Measurements from ENCODE around the gene RSPO3. TPM values are rescaled to one million over a fixed set of nuclear protein-coding genes. Genes with fewer than 3 reads are reported as not detected.

The RSPO3 gene
- total RNA-seq, 4 donors from 2014 or later: 23.5 to 70.6 (median 45.0) TPM

DNA sequence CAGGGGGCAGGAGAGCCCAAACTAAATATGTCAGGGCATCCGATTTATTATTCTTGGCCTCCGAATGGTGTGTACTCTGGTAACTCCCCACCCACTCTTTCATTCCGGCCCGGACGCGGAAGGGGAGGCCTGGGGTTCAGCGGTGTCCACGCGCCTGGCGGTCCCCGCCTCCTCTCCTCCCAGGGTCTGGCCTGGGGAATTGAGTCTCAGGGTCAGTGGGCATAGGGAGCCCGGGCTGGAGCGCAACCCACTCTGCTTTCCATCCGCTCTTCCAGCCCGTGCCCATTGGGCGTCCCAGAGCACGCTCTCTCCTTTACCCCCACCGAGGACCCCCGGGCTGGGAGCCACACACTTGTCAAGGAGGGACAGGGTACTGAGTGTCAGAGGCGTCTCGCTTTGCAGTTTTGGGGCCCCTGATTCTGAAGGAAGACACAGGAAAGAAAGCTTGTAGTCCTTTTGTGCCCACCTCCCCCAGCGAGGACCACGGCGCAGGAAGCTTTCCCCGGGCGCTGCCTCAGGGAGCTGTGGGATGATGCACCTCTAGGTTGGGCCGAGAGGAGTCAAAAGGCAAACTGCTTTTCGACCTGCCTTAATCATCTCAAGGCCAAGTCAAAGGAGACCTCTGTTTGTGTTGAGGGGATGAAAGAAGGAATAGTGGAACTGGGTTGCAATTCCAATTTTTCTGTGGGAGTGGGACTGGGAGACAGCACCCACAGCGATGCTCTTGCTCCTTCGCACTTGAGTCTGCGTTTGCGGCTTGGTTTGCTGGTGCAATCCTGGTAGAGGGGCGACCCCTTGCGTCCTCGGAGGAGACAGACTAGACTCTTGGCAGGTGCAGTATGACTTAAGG is 2.5 kb downstream of the RSPO3 start:
- TF ChIP-seq POLR2A (IDR thresholded peaks at IDR 0.05): no peak
- TF ChIP-seq, protein P1, sequence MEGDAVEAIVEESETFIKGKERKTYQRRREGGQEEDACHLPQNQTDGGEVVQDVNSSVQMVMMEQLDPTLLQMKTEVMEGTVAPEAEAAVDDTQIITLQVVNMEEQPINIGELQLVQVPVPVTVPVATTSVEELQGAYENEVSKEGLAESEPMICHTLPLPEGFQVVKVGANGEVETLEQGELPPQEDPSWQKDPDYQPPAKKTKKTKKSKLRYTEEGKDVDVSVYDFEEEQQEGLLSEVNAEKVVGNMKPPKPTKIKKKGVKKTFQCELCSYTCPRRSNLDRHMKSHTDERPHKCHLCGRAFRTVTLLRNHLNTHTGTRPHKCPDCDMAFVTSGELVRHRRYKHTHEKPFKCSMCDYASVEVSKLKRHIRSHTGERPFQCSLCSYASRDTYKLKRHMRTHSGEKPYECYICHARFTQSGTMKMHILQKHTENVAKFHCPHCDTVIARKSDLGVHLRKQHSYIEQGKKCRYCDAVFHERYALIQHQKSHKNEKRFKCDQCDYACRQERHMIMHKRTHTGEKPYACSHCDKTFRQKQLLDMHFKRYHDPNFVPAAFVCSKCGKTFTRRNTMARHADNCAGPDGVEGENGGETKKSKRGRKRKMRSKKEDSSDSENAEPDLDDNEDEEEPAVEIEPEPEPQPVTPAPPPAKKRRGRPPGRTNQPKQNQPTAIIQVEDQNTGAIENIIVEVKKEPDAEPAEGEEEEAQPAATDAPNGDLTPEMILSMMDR (IDR thresholded peaks at IDR 0.05): peak; percentile 68 to 82 (median 78)
- H3K4me3 ChIP-seq: peak overlapping the region; percentile 50 to 61
- intact Hi-C loops (cut with DNase I; ENCODE audit: low total_unique reads): no loop called here
- no peaks in the 10 kb centered on the region for H3K9me3 ChIP-seq
- H3K27me3 ChIP-seq: no peaks in the 10 kb centered on the region
- H3K4me1 ChIP-seq: no peaks in the 10 kb centered on the region
- DNase-seq: peak; percentile 87
- peak overlapping the region; percentile 91 to 95 for H3K27ac ChIP-seq
- no peaks in the 10 kb centered on the region for H3K36me3 ChIP-seq

DNA sequence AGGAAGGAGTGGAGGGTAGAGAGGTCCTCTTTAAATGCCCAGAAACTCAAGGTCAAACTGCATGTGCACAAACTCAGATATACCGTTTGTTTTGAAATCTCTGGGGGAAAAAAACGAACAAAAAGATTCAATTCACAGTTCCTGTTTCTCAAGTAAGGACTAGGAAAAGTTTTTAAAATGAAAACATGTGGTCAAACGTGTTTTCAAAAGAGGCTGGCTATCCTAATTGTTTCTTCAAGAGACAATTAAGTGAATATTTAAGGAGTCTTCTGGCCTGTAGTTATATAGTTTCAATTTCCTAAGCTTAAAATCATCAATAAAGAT is 3.1 kb downstream of the RSPO3 start:
- Histone ChIP-seq H3K4me3 (peak overlapping the region in 1 of 2 donors; percentile 61), H3K9me3 (no peaks in the 10 kb centered on the region), H3K27me3 (no peaks in the 10 kb centered on the region), H3K36me3 (no peaks in the 10 kb centered on the region), H3K27ac (peak overlapping the region; percentile 91 to 95), H3K4me1 (no peaks in the 10 kb centered on the region)
- TF ChIP-seq, protein P1 (IDR thresholded peaks at IDR 0.05): no peak
- no peak for TF ChIP-seq POLR2A (IDR thresholded peaks at IDR 0.05)
- no peak for DNase-seq
- intact Hi-C loops (cut with DNase I; ENCODE audit: low total_unique reads): no loop called here

DNA sequence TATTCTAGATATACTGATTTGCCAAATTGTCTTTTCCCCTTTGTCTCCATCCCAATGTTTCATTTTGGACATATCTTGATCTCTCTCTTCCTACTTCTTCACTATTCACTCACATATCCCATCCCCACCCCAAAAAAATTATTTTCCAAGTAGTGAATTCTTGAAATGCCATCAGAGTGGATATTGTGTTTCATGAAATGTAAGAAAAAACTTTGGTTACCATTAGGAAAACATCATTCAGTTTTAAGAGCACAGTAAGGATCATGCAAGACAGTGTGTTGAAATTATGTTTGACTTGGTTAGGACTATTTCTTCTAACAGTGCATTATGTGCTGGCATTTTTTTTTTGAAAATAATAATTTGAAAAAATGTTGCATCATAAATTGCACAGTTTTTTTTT is 5.7 kb downstream of the RSPO3 start:
- Histone ChIP-seq H3K4me3 (no peak overlapping the region), H3K4me1 (no peaks in the 10 kb centered on the region), H3K36me3 (no peaks in the 10 kb centered on the region), H3K27ac (peak overlapping the region in 1 of 2 donors; percentile 91), H3K27me3 (no peaks in the 10 kb centered on the region), H3K9me3 (no peaks in the 10 kb centered on the region)
- TF ChIP-seq, protein P1 (IDR thresholded peaks at IDR 0.05): no peak
- TF ChIP-seq POLR2A (IDR thresholded peaks at IDR 0.05): no peak
- intact Hi-C loops (cut with DNase I; ENCODE audit: low total_unique reads): no loop called here
- no peak for DNase-seq

DNA sequence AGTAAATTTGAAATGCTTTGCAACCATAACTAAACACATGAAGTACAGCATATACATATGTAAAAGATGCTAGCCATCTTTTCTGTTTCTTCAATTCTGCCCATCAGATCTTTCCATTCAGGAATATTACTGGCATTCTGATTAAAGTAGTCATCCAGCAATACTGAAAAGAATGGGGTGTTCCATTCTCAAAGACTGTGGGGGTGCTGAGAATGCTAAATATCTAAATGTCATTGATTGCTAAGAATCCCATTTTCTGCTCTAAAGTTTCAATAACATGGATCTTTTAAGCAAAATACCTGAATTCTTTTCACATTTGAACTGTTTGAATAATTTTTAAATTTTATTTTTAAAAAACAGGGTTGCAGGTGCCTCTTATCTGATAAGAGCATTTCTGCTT is 6.2 kb downstream of the RSPO3 start:
- no peaks in the 10 kb centered on the region for H3K27me3 ChIP-seq
- TF ChIP-seq POLR2A (IDR thresholded peaks at IDR 0.05): no peak
- TF ChIP-seq, protein P1 (IDR thresholded peaks at IDR 0.05): no peak
- intact Hi-C loops (cut with DNase I; ENCODE audit: low total_unique reads): no loop called here
- peak overlapping the region in 1 of 2 donors; percentile 74 for H3K27ac ChIP-seq
- no peak for DNase-seq
- H3K9me3 ChIP-seq: no peaks in the 10 kb centered on the region
- H3K36me3 ChIP-seq: no peaks in the 10 kb centered on the region
- no peak overlapping the region for H3K4me3 ChIP-seq
- H3K4me1 ChIP-seq: no peaks in the 10 kb centered on the region

DNA sequence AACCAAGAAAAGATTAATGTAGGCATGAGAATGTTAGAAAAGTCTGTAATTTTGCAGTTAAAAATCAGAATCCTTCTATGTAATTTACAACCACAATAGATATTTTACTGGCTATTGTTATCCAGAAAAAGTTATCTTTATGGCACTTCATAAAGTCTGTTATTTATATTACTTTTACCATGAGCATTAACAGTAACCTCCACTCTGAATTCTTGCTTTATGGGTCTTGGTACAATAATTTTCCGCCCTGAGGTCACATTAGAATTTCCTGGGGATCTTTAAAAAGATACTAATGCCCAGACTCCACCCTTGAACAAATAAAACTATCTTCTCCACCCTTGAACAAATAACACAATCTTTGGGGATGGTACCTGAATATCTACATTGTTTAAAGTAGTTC is 9.6 kb downstream of the RSPO3 start:
- TF ChIP-seq POLR2A (IDR thresholded peaks at IDR 0.05): no peak
- TF ChIP-seq, protein P1 (IDR thresholded peaks at IDR 0.05): no peak
- H3K4me1 ChIP-seq: peaks cover 0 to 14% of the 10 kb centered on the region in 2 donors
- H3K4me3 ChIP-seq: no peak overlapping the region
- intact Hi-C loops (cut with DNase I; ENCODE audit: low total_unique reads): no loop called here
- no peaks in the 10 kb centered on the region for H3K36me3 ChIP-seq
- H3K27ac ChIP-seq: peak overlapping the region; percentile 52 to 74
- H3K9me3 ChIP-seq: no peaks in the 10 kb centered on the region
- no peaks in the 10 kb centered on the region for H3K27me3 ChIP-seq
- no peak for DNase-seq

Data from uterus (tissue), 4 donors.